Keratinocyte (primary cell): Measurements from ENCODE around the gene CCDC137. TPM values are rescaled to one million over a fixed set of nuclear protein-coding genes. Genes with fewer than 3 reads are reported as not detected.

Experiments
- DNase-seq: peaks from one replicate; pipeline ENCODE4 v3.0.0-alpha.2; 2011; ENCODE audit warnings: low read depth, missing footprints, low spot score
- FAIRE-seq: peaks from 2 replicates; lab custom pipeline; 2011; peaks lifted over from hg19 to GRCh38; lab: Jason Lieb, UNC
- H2AFZ ChIP-seq: 2 replicates; pipeline ENCODE4 v1.6.0; 2012; ENCODE audit warnings: low read length, control low read depth, inconsistent platforms; ENCODE audit not compliant: control insufficient read depth
- H3K27ac ChIP-seq: 2 replicates; pipeline ENCODE4 v1.5.1; 2011; ENCODE audit warnings: low read length; ENCODE audit not compliant: control insufficient read depth, insufficient read depth
- H3K27me3 ChIP-seq: 3 replicates; pipeline ENCODE4 v1.6.0; 2011; ENCODE audit warnings: low read length; ENCODE audit not compliant: control insufficient read depth, insufficient read depth; ENCODE audit errors: extremely low read depth
- H3K36me3 ChIP-seq, 2 experiments: 2 replicates in 1 of 2; 3 replicates in 1 of 2; pipeline ENCODE4 v1.5.1; 2011; ENCODE audit warnings: low read length in 2 of 2, mild to moderate bottlenecking in 1 of 2; ENCODE audit not compliant: control insufficient read depth in 2 of 2, insufficient read depth in 2 of 2; ENCODE audit errors: extremely low read depth in 1 of 2
- H3K4me1 ChIP-seq: 3 replicates; pipeline ENCODE4 v1.5.1; 2011; ENCODE audit warnings: low read length; ENCODE audit not compliant: control insufficient read depth, insufficient read depth; ENCODE audit errors: extremely low read depth
- H3K4me2 ChIP-seq: 3 replicates; pipeline ENCODE4 v1.6.0; 2011; ENCODE audit warnings: low read depth, low read length; ENCODE audit not compliant: control insufficient read depth, insufficient read depth; ENCODE audit errors: extremely low read depth
- H3K4me3 ChIP-seq, 3 experiments: fragments of 200-600 bp in 1 of 3; sonication (generic) in 1 of 3; 2 replicates in 2 of 3; 3 replicates in 1 of 3; pipeline ENCODE4 v1.5.1; 2011 to 2016; ENCODE audit warnings: low read length in 3 of 3, mild to moderate bottlenecking in 3 of 3, control low read depth in 2 of 3, inconsistent platforms in 1 of 3, low read depth in 1 of 3, mixed read lengths in 1 of 3, mixed run types in 1 of 3, moderate library complexity in 1 of 3; ENCODE audit not compliant: control insufficient read depth in 2 of 3, insufficient read depth in 2 of 3; ENCODE audit errors: extremely low read depth in 1 of 3
- H3K79me2 ChIP-seq: 2 replicates; pipeline ENCODE4 v1.6.0; 2012; ENCODE audit warnings: low read length; ENCODE audit not compliant: control insufficient read depth, insufficient read depth
- H3K9ac ChIP-seq: 3 replicates; pipeline ENCODE4 v1.6.0; 2011; ENCODE audit warnings: low read length; ENCODE audit not compliant: control insufficient read depth, insufficient read depth; ENCODE audit errors: extremely low read depth
- H3K9me1 ChIP-seq: 3 replicates; pipeline ENCODE4 v1.6.0; 2011; ENCODE audit warnings: low read length; ENCODE audit not compliant: control insufficient read depth, insufficient read depth; ENCODE audit errors: extremely low read depth
- H3K9me3 ChIP-seq: 2 replicates; pipeline ENCODE4 v1.5.1; 2012; ENCODE audit warnings: low read depth, low read length; ENCODE audit not compliant: control insufficient read depth
- H4K20me1 ChIP-seq: 3 replicates; pipeline ENCODE4 v1.6.0; 2011; ENCODE audit warnings: low read length; ENCODE audit not compliant: control insufficient read depth, insufficient read depth; ENCODE audit errors: extremely low read depth
- CTCF ChIP-seq, 3 experiments: IDR thresholded peaks in 1 of 3; conservative IDR thresholded peaks in 1 of 3; optimal IDR thresholded peaks in 1 of 3; 2 replicates in 2 of 3; 3 replicates in 1 of 3; pipeline versions ENCODE3 to v1.5.1; 2011; ENCODE audit warnings: low read length in 3 of 3, mild to moderate bottlenecking in 3 of 3, moderate library complexity in 2 of 3, control low read depth in 1 of 3, inconsistent platforms in 1 of 3; ENCODE audit not compliant: insufficient read depth in 2 of 3; ENCODE audit errors: extremely low read depth in 1 of 3
- EZH2 ChIP-seq: IDR thresholded peaks from one replicate; pipeline ENCODE4 v1.6.1; 2012; ENCODE audit warnings: inconsistent platforms, mild to moderate bottlenecking, low read length, moderate library complexity
- dilution Hi-C: fragments of 300-500 bp; cut with MboI; formaldehyde crosslinking; loops from one replicate; pipeline ENCODE4 v1.7.0; 2020; ENCODE audit warnings: low sequenced_read_pairs; ENCODE audit not compliant: extremely low pct_ligation_motif_present
- polyA plus RNA-seq, 5 experiments: library from polyadenylated mRNA; depleted of rRNA in 3 of 5; stranded (reverse) in 3 of 5; stranded (forward) in 1 of 5; unstranded in 1 of 5; fragments of >200 nt; gene quantifications; 1 replicate in 1 of 5; 2 replicates in 3 of 5; 3 replicates in 1 of 5; pipeline versions ENCODE4 v1.2.1 to v1.2.3, GENCODE V29; 2011 to 2012; ENCODE audit warnings: missing spikeins in 2 of 5, low read depth in 1 of 5, low replicate concordance in 1 of 5

Gene CCDC137
- polyA plus RNA-seq, 1 donor (not counting 4 experiments of a cell fraction or from before 2014, with no cell fraction given), result 15.4 TPM

GRCh38 chr17:81660441-81660840, 6.1 kb upstream of the CCDC137 start:
- TF ChIP-seq EZH2 (no peak), CTCF (optimal IDR thresholded peaks at IDR 0.05 in 1 of 3, IDR thresholded peaks at IDR 0.05 in 1 of 3, conservative IDR thresholded peaks at IDR 0.05 in 1 of 3; ENCODE audit: extremely low read depth in 1 of 3, insufficient read depth in 2 of 3, low read length in 3 of 3) (no peak)
- FAIRE-seq, result no peak
- no peak for DNase-seq
- Histone ChIP-seq H3K4me1 (peaks cover 13% of the 10 kb centered on the region), H3K9me1 (no peaks in the 10 kb centered on the region), H3K9me3 (no peaks in the 10 kb centered on the region), H3K4me2 (no peak overlapping the region), H2AFZ (no peak overlapping the region), H3K4me3 (no peak overlapping the region), H3K79me2 (peaks cover 8% of the 10 kb centered on the region), H3K27ac (no peak overlapping the region), H3K36me3 (peaks cover 8 to 12% of the 10 kb centered on the region in 2 experiments), H3K9ac (no peak overlapping the region), H4K20me1 (no peaks in the 10 kb centered on the region), H3K27me3 (no peaks in the 10 kb centered on the region)
- dilution Hi-C loops, result no loop called here

DNA sequence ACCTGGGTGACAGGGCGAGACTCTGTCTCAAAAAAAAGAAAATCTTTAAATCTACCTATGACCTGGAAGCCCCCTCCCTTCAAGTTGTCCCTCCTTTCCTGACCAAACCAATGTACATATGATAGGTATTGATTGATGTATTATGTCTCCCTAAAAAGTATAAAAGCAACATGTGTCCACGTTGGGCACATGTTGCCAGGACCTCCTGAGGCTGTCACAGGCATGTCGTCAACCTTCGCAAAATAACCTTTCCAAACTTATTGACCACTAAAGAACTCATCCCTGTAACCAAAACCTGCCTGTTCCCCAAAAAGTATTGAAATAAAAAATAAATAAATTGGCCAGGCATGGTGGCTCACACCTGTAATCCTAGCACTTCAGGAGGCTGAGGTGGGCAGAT, 4.5 kb upstream of the CCDC137 start:
- Histone ChIP-seq H3K4me3 (no peak overlapping the region), H3K79me2 (peaks cover 21% of the 10 kb centered on the region), H3K36me3 (peaks cover 8 to 12% of the 10 kb centered on the region in 2 experiments), H3K9me3 (no peaks in the 10 kb centered on the region), H3K4me2 (no peak overlapping the region), H3K27ac (no peak overlapping the region), H3K9ac (no peak overlapping the region), H3K9me1 (no peaks in the 10 kb centered on the region), H3K27me3 (no peaks in the 10 kb centered on the region), H2AFZ (no peak overlapping the region), H4K20me1 (no peaks in the 10 kb centered on the region), H3K4me1 (peaks cover 18% of the 10 kb centered on the region)
- dilution Hi-C loops, result no loop called here
- no peak for FAIRE-seq
- TF ChIP-seq EZH2, result no peak
- no peak for TF ChIP-seq CTCF (optimal IDR thresholded peaks at IDR 0.05 in 1 of 3, IDR thresholded peaks at IDR 0.05 in 1 of 3, conservative IDR thresholded peaks at IDR 0.05 in 1 of 3; ENCODE audit: extremely low read depth in 1 of 3, insufficient read depth in 2 of 3, low read length in 3 of 3)
- no peak for DNase-seq
